ENCODE measurements around the gene RELA. TPM values are rescaled to one million over a fixed set of nuclear protein-coding genes. Genes with fewer than 3 reads are reported as not detected.

The RELA gene
- total and polyA plus RNA-seq, 2 experiments from 2014 or later, result 18.5 to 22.8 TPM

GRCh38 chr11:65607614-65608426 lies 54.9 kb downstream of the RELA start:
- H3K36me3 ChIP-seq (ENCODE audit: insufficient read depth), result no peaks in the 10 kb centered on the region

More at GRCh38 chr11:65607614-65608426, 54.9 kb downstream of the RELA start:
- Mint-ChIP-seq H3K4me1 (peaks cover 17% of the 10 kb centered on the region), H3K27ac (no peak overlapping the region), H3K9me3 (no peaks in the 10 kb centered on the region), H3K4me3 (peak overlapping the region; percentile 70), H3K36me3 (ENCODE audit: low read depth) (peaks cover 20% of the 10 kb centered on the region), H3K27me3 (ENCODE audit: insufficient read depth, low read depth, poor library complexity) (peaks cover 21% of the 10 kb centered on the region)
- Histone ChIP-seq H3K27ac (ENCODE audit: low read depth) (peak overlapping the region; percentile 78; the same call in 1 of the 2 replicates), H2AFZ (peak overlapping the region; percentile 86; the same call in 1 of the 2 replicates), H3K4me3 (peak overlapping the region; percentile 63), H3K79me2 (replicated peaks; ENCODE audit: insufficient read depth) (peaks cover 8% of the 10 kb centered on the region; the same call in 1 of the 2 replicates), H3K4me2 (peak overlapping the region; percentile 81), H3K4me1 (ENCODE audit: insufficient read depth) (peaks cover 21% of the 10 kb centered on the region), H4K20me1 (replicated peaks; ENCODE audit: insufficient read depth) (no peaks in the 10 kb centered on the region; the same call in 1 of the 2 replicates), H3K9me2 (ENCODE audit: insufficient read depth) (no peaks in the 10 kb centered on the region), H3F3A (replicated peaks; ENCODE audit: low read depth) (peaks cover 21% of the 10 kb centered on the region), H3K27me3 (ENCODE audit: insufficient read depth) (no peaks in the 10 kb centered on the region)
- ATAC-seq (peak; percentile 13), DNase-seq (ENCODE audit: low spot score) (no peak)
- TF ChIP-seq REST (IDR thresholded peaks at IDR 0.05; ENCODE audit: unreplicated experiment) (no peak), POLR2AphosphoS5 (IDR thresholded peaks at IDR 0.05; ENCODE audit: low read depth) (no peak), JUNB (IDR thresholded peaks at IDR 0.05; ENCODE audit: unreplicated experiment) (no peak), NANOG (IDR thresholded peaks at IDR 0.05; ENCODE audit: borderline replicate concordance) (no peak), CREB1 (CRISPR knock-in tag; IDR thresholded peaks at IDR 0.05; ENCODE audit: low read depth) (no peak), STAT1 (IDR thresholded peaks at IDR 0.05; ENCODE audit: unreplicated experiment) (no peak), CTCF (conservative IDR thresholded peaks at IDR 0.05; ENCODE audit: low read depth in 2 of 2) (no peak; a peak in 1 of 4 replicates), EZH2 (IDR thresholded peaks at IDR 0.05; ENCODE audit: low read depth, unreplicated experiment) (no peak), ZNF331 (CRISPR knock-in tag; IDR thresholded peaks at IDR 0.05; ENCODE audit: low read depth) (no peak), ETS1 (IDR thresholded peaks at IDR 0.05) (no peak), ZNF462 (CRISPR knock-in tag; IDR thresholded peaks at IDR 0.05) (no peak), ZNF114 (CRISPR knock-in tag; IDR thresholded peaks at IDR 0.05) (no peak), EZH2phosphoT487 (IDR thresholded peaks at IDR 0.05; ENCODE audit: unreplicated experiment) (no peak)
